Astrocyte (in vitro differentiated cells and primary cell): ENCODE results near the gene OPN1LW. TPM values are rescaled to one million over a fixed set of nuclear protein-coding genes. Genes with fewer than 3 reads are reported as not detected.
"Not testable (repeated sequence)": the region's sequence is repeated elsewhere in the genome, so short reads cannot be mapped to it uniquely, and the experiment has no call there.

ENCODE experiments used
- DNase-seq: peaks from one replicate; pipeline ENCODE4 v3.0.0-alpha.2; 2010; ENCODE audit warnings: low read depth
- FAIRE-seq: peaks from 2 replicates; lab custom pipeline; 2011; peaks lifted over from hg19 to GRCh38; lab: Jason Lieb, UNC
- H2AFZ ChIP-seq: 2 replicates; pipeline ENCODE4 v1.6.0; 2012; ENCODE audit warnings: low read depth, low read length, inconsistent platforms
- H3K27ac ChIP-seq: 2 replicates; pipeline ENCODE4 v1.5.1; 2011; ENCODE audit warnings: low read depth, low read length, inconsistent platforms
- H3K27me3 ChIP-seq: 2 replicates; pipeline ENCODE4 v1.6.0; 2011; ENCODE audit warnings: low read length, inconsistent platforms; ENCODE audit not compliant: insufficient read depth
- H3K36me3 ChIP-seq: 2 replicates; pipeline ENCODE4 v1.5.1; 2011; ENCODE audit warnings: low read length, inconsistent platforms; ENCODE audit not compliant: insufficient read depth
- H3K4me1 ChIP-seq: 2 replicates; pipeline ENCODE4 v1.5.1; 2011; ENCODE audit warnings: low read length, inconsistent platforms; ENCODE audit not compliant: insufficient read depth
- H3K4me2 ChIP-seq: 2 replicates; pipeline ENCODE4 v1.6.0; 2012; ENCODE audit warnings: low read length, inconsistent platforms
- H3K4me3 ChIP-seq: 2 replicates; pipeline ENCODE4 v1.5.1; 2011; ENCODE audit warnings: low read depth, mild to moderate bottlenecking, low read length, inconsistent platforms; ENCODE audit not compliant: insufficient read depth
- H3K79me2 ChIP-seq: 2 replicates; pipeline ENCODE4 v1.6.0; 2012; ENCODE audit warnings: mild to moderate bottlenecking, low read length, inconsistent platforms; ENCODE audit not compliant: insufficient read depth
- H3K9ac ChIP-seq: 2 replicates; pipeline ENCODE4 v1.6.0; 2012; ENCODE audit warnings: mild to moderate bottlenecking, low read length, inconsistent platforms
- H3K9me3 ChIP-seq: 2 replicates; pipeline ENCODE4 v1.5.1; 2012; ENCODE audit warnings: low read depth, mild to moderate bottlenecking, low read length, inconsistent platforms; ENCODE audit not compliant: insufficient read depth
- H4K20me1 ChIP-seq: 2 replicates; pipeline ENCODE4 v1.6.0; 2012; ENCODE audit warnings: low read length, inconsistent platforms; ENCODE audit not compliant: insufficient read depth
- H3K27ac Mint-ChIP-seq: one replicate; pipeline ENCODE4 v1.8.0; 2021; ENCODE audit warnings: mild to moderate bottlenecking, mixed read lengths; ENCODE audit not compliant: unreplicated experiment
- H3K27me3 Mint-ChIP-seq: one replicate; pipeline ENCODE4 v1.8.0; 2021; ENCODE audit warnings: low read depth, mixed read lengths; ENCODE audit not compliant: unreplicated experiment
- H3K36me3 Mint-ChIP-seq: one replicate; pipeline ENCODE4 v1.8.0; 2021; ENCODE audit warnings: low read depth, mixed read lengths; ENCODE audit not compliant: unreplicated experiment
- H3K4me1 Mint-ChIP-seq: one replicate; pipeline ENCODE4 v1.8.0; 2021; ENCODE audit warnings: low read depth, mixed read lengths; ENCODE audit not compliant: unreplicated experiment
- H3K4me3 Mint-ChIP-seq: one replicate; pipeline ENCODE4 v1.8.0; 2021; ENCODE audit warnings: mild to moderate bottlenecking, moderate library complexity, mixed read lengths; ENCODE audit not compliant: unreplicated experiment
- H3K9me3 Mint-ChIP-seq: one replicate; pipeline ENCODE4 v1.8.0; 2021; ENCODE audit warnings: mild to moderate bottlenecking, mixed read lengths; ENCODE audit not compliant: unreplicated experiment
- total RNA-seq: library from RNA; stranded (reverse); gene quantifications from 2 replicates; pipeline ENCODE4 v1.2.1, GENCODE V29; 2021

The OPN1LW gene
- total RNA-seq, 1 donor from 2014 or later: not detected

- not testable (repeated sequence) for H3K27ac ChIP-seq, H3K27me3 Mint-ChIP-seq, H3K27ac Mint-ChIP-seq, H3K4me2 ChIP-seq, H3K27me3 ChIP-seq, H3K36me3 Mint-ChIP-seq, H3K9me3 Mint-ChIP-seq, H3K9me3 ChIP-seq, DNase-seq, H4K20me1 ChIP-seq, H3K79me2 ChIP-seq, FAIRE-seq, H3K4me3 Mint-ChIP-seq, H2AFZ ChIP-seq, H3K4me3 ChIP-seq, H3K4me1 ChIP-seq, H3K9ac ChIP-seq, H3K36me3 ChIP-seq, H3K4me1 Mint-ChIP-seq
Observed at GRCh38 chrX:154183794-154184193, 39.8 kb downstream of the OPN1LW start.

GRCh38 chrX:154192846-154193245 is 48.8 kb downstream of the OPN1LW start:
- H3K36me3 Mint-ChIP-seq, H3K9me3 ChIP-seq, H3K4me2 ChIP-seq, H3K4me1 Mint-ChIP-seq, H3K27me3 ChIP-seq, DNase-seq, H3K4me3 ChIP-seq, H3K4me3 Mint-ChIP-seq, H3K27ac ChIP-seq, H3K9me3 Mint-ChIP-seq, FAIRE-seq, H3K27me3 Mint-ChIP-seq, H2AFZ ChIP-seq, H3K27ac Mint-ChIP-seq, H3K4me1 ChIP-seq, H3K79me2 ChIP-seq, H3K36me3 ChIP-seq, H4K20me1 ChIP-seq, H3K9ac ChIP-seq: not testable (repeated sequence)

GRCh38 chrX:154194316-154194715 is 50.3 kb downstream of the OPN1LW start:
- not testable (repeated sequence) for H3K36me3 ChIP-seq, H3K4me2 ChIP-seq, H3K4me1 ChIP-seq, H3K4me3 Mint-ChIP-seq, H3K9ac ChIP-seq, H3K4me3 ChIP-seq, FAIRE-seq, H2AFZ ChIP-seq, H3K9me3 ChIP-seq, H3K27ac ChIP-seq, H3K36me3 Mint-ChIP-seq, H3K9me3 Mint-ChIP-seq, H4K20me1 ChIP-seq, DNase-seq, H3K27ac Mint-ChIP-seq, H3K79me2 ChIP-seq, H3K27me3 ChIP-seq, H3K27me3 Mint-ChIP-seq, H3K4me1 Mint-ChIP-seq

GRCh38 chrX:154196466-154196865 is 52.4 kb downstream of the OPN1LW start:
- not testable (repeated sequence) for H3K79me2 ChIP-seq, H4K20me1 ChIP-seq, H3K27ac Mint-ChIP-seq, H3K9me3 ChIP-seq, H3K4me3 Mint-ChIP-seq, H3K27ac ChIP-seq, H2AFZ ChIP-seq, H3K9me3 Mint-ChIP-seq, H3K36me3 ChIP-seq, H3K4me1 ChIP-seq, DNase-seq, FAIRE-seq, H3K4me2 ChIP-seq, H3K36me3 Mint-ChIP-seq, H3K4me1 Mint-ChIP-seq, H3K27me3 ChIP-seq, H3K27me3 Mint-ChIP-seq, H3K4me3 ChIP-seq, H3K9ac ChIP-seq

Other genes with a start within 250 kb of the OPN1LW start
- not detected in 2 replicates for gene AVPR2, start 239.6 kb upstream of the OPN1LW start, total RNA-seq
- gene ARHGAP4, start 218.0 kb upstream of the OPN1LW start, total RNA-seq: 3.9 and 4.3 TPM in 2 replicates
- gene NAA10, start 209.2 kb upstream of the OPN1LW start, total RNA-seq: 134 and 144 TPM in 2 replicates
- gene RENBP, start 199.6 kb upstream of the OPN1LW start, total RNA-seq: 1.7 and 2.2 TPM in 2 replicates
- gene HCFC1, start 172.4 kb upstream of the OPN1LW start, total RNA-seq: 58.1 and 61.2 TPM in 2 replicates
- 8.6 and 10.6 TPM in 2 replicates for gene TMEM187, start 171.5 kb upstream of the OPN1LW start, total RNA-seq
- gene IRAK1, start 124.3 kb upstream of the OPN1LW start, total RNA-seq: 67.6 and 69.6 TPM in 2 replicates
- 29.2 and 36.2 TPM in 2 replicates for gene MECP2, start 46.5 kb upstream of the OPN1LW start, total RNA-seq
- gene OPN1MW, start 38.4 kb downstream of the OPN1LW start, total RNA-seq: not detected in 2 replicates
- not detected in 2 replicates for gene OPN1MW2, start 75.5 kb downstream of the OPN1LW start, total RNA-seq
- not detected in 2 replicates for gene OPN1MW3, start 113.3 kb downstream of the OPN1LW start, total RNA-seq
- gene TEX28, start 150.9 kb downstream of the OPN1LW start, total RNA-seq: not detected in 2 replicates
- not detected in 2 replicates for gene TKTL1, start 151.6 kb downstream of the OPN1LW start, total RNA-seq
- gene FLNA, start 230.4 kb downstream of the OPN1LW start, total RNA-seq: 2,809 and 2,978 TPM in 2 replicates
- gene EMD, start 235.1 kb downstream of the OPN1LW start, total RNA-seq: 75.6 and 75.7 TPM in 2 replicates